ENCODE measurements around the gene MBP.

Gene MBP

DNA sequence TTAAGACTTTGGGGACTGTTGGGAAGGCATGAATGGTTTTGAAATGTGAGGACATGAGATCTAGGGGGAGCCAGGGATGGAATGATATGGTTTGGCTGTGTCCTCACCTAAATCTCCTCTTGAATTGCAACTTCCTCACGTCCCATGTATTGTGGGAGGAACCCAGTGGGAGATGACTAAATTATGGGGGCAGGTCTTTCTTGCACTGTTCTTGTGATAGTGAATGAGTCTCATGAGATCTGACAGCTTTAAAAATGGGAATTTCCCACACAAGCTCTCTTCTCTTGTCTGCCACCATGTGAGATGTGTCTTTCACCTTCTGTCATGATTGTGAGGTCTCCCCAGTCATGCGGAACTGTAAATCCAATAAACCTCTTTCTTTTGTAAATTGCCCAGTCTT, 11.5 kb upstream of the MBP start:
- Histone ChIP-seq H3K36me3 (ENCODE audit: low read depth) (no peaks in the 10 kb centered on the region), H3K9me3 (ENCODE audit: severe bottlenecking) (peaks cover 3% of the 10 kb centered on the region), H3K27ac (ENCODE audit: poor library complexity, severe bottlenecking) (no peak overlapping the region), H3K4me1 (ENCODE audit: insufficient read depth, poor library complexity, severe bottlenecking) (peaks cover 9% of the 10 kb centered on the region), H3K27me3 (ENCODE audit: insufficient read depth, poor library complexity, severe bottlenecking) (no peaks in the 10 kb centered on the region), H3K4me3 (ENCODE audit: severe bottlenecking) (no peak overlapping the region)
- no peak for ATAC-seq (ENCODE audit: low read depth)
- no peak for DNase-seq (ENCODE audit: low spot score)
- no peak for TF ChIP-seq CTCF (IDR thresholded peaks at IDR 0.05; ENCODE audit: poor library complexity, severe bottlenecking)

DNA sequence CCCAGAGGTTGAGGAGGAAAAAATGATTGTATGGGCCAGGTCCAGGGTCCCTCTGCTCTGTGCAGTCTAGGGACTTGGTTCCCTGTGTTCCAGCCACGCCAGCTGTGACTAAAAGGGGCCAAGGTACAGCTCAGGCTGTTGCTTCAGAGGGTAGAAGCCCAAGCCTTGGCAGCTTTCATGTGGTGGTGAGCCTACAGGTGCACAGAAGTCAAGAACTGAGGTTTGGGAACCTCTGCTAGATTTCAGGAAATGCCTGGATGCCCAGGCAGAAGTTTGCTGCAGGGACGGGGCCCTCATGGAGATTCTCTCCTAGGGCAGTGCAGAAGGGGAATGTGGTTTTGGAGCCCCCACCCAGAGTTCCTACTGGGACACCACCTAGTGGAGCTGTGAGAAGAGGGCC, 10.6 kb upstream of the MBP start:
- peaks cover 9% of the 10 kb centered on the region for H3K4me1 ChIP-seq (ENCODE audit: insufficient read depth, poor library complexity, severe bottlenecking)
- DNase-seq (ENCODE audit: low spot score): no peak
- H3K4me3 ChIP-seq (ENCODE audit: severe bottlenecking): no peak overlapping the region
- no peaks in the 10 kb centered on the region for H3K27me3 ChIP-seq (ENCODE audit: insufficient read depth, poor library complexity, severe bottlenecking)
- no peak overlapping the region for H3K27ac ChIP-seq (ENCODE audit: poor library complexity, severe bottlenecking)
- H3K36me3 ChIP-seq (ENCODE audit: low read depth): no peaks in the 10 kb centered on the region
- no peak for TF ChIP-seq CTCF (IDR thresholded peaks at IDR 0.05; ENCODE audit: poor library complexity, severe bottlenecking)
- peaks cover 3% of the 10 kb centered on the region for H3K9me3 ChIP-seq (ENCODE audit: severe bottlenecking)
- ATAC-seq (ENCODE audit: low read depth): no peak

GRCh38 chr18:77141401-77142118, 9.0 kb upstream of the MBP start:
- Histone ChIP-seq H3K4me3 (ENCODE audit: severe bottlenecking) (no peak overlapping the region), H3K36me3 (ENCODE audit: low read depth) (no peaks in the 10 kb centered on the region), H3K4me1 (ENCODE audit: insufficient read depth, poor library complexity, severe bottlenecking) (no peaks in the 10 kb centered on the region), H3K27ac (ENCODE audit: poor library complexity, severe bottlenecking) (no peak overlapping the region), H3K27me3 (ENCODE audit: insufficient read depth, poor library complexity, severe bottlenecking) (no peaks in the 10 kb centered on the region), H3K9me3 (ENCODE audit: severe bottlenecking) (peaks cover 3% of the 10 kb centered on the region)
- TF ChIP-seq CTCF (IDR thresholded peaks at IDR 0.05; ENCODE audit: poor library complexity, severe bottlenecking): no peak
- no peak for DNase-seq (ENCODE audit: low spot score)
- ATAC-seq (ENCODE audit: low read depth): no peak

- H3K27me3 ChIP-seq (ENCODE audit: insufficient read depth, poor library complexity, severe bottlenecking): no peaks in the 10 kb centered on the region
- no peak overlapping the region for H3K27ac ChIP-seq (ENCODE audit: poor library complexity, severe bottlenecking)
- no peak for DNase-seq (ENCODE audit: low spot score)
- 0 out of 3 replicates have a peak, but pooled peaks have one; percentile 38 for ATAC-seq (ENCODE audit: low read depth)
- TF ChIP-seq CTCF (IDR thresholded peaks at IDR 0.05; ENCODE audit: poor library complexity, severe bottlenecking): no peak
- no peak overlapping the region for H3K4me3 ChIP-seq (ENCODE audit: severe bottlenecking)
- H3K9me3 ChIP-seq (ENCODE audit: severe bottlenecking): peaks cover 3% of the 10 kb centered on the region
- no peaks in the 10 kb centered on the region for H3K36me3 ChIP-seq (ENCODE audit: low read depth)
- H3K4me1 ChIP-seq (ENCODE audit: insufficient read depth, poor library complexity, severe bottlenecking): no peaks in the 10 kb centered on the region
These were observed 8.0 kb upstream of the MBP start for GRCh38 chr18:77140439-77141109.

- no peak for TF ChIP-seq CTCF (IDR thresholded peaks at IDR 0.05; ENCODE audit: poor library complexity, severe bottlenecking)
- ATAC-seq (ENCODE audit: low read depth): no peak
- DNase-seq (ENCODE audit: low spot score): no peak
These were observed 7.4 kb upstream of the MBP start for GRCh38 chr18:77140030-77140429.

More at GRCh38 chr18:77140030-77140429, 7.4 kb upstream of the MBP start:
- Histone ChIP-seq H3K36me3 (ENCODE audit: low read depth) (no peaks in the 10 kb centered on the region), H3K4me3 (ENCODE audit: severe bottlenecking) (no peak overlapping the region), H3K4me1 (ENCODE audit: insufficient read depth, poor library complexity, severe bottlenecking) (no peaks in the 10 kb centered on the region), H3K9me3 (ENCODE audit: severe bottlenecking) (peaks cover 3% of the 10 kb centered on the region), H3K27ac (ENCODE audit: poor library complexity, severe bottlenecking) (no peak overlapping the region), H3K27me3 (ENCODE audit: insufficient read depth, poor library complexity, severe bottlenecking) (no peaks in the 10 kb centered on the region)
